GM12891 (cell line): ENCODE measurements around the gene TMCC3.
"Not testable (repeated sequence)": the region's sequence is repeated elsewhere in the genome, so short reads cannot be mapped to it uniquely, and the experiment has no call there.

Experiments
- DNase-seq: peaks from one replicate; pipeline ENCODE4 v3.0.0; 2011; ENCODE audit warnings: low spot score; ENCODE audit not compliant: insufficient read length
- FAIRE-seq: peaks from 2 replicates; lab custom pipeline; 2011; peaks lifted over from hg19 to GRCh38; lab: Jason Lieb, UNC
- PAX5 ChIP-seq: IDR thresholded peaks from 2 replicates; pipeline ENCODE4 v1.6.1; 2011; ENCODE audit warnings: low read length, moderate library complexity, mild to moderate bottlenecking; ENCODE audit not compliant: insufficient read depth, severe bottlenecking
- POLR2A ChIP-seq: IDR thresholded peaks from 2 replicates; pipeline ENCODE4 v1.6.1; 2011; ENCODE audit warnings: low read depth, low read length, control low read depth
- POLR2AphosphoS5 ChIP-seq: IDR thresholded peaks from 2 replicates; pipeline ENCODE4 v1.6.1; 2011; ENCODE audit warnings: low read depth, low read length, control low read depth
- POU2F2 ChIP-seq: IDR thresholded peaks from 2 replicates; pipeline ENCODE4 v1.6.1; 2011; ENCODE audit warnings: low read depth, mild to moderate bottlenecking, control low read depth, low read length, moderate library complexity
- SPI1 ChIP-seq: IDR thresholded peaks from 2 replicates; pipeline ENCODE4 v1.6.1; 2011; ENCODE audit warnings: low read depth, low read length, control low read depth
- TAF1 ChIP-seq: IDR thresholded peaks from 2 replicates; pipeline ENCODE4 v1.6.1; 2011; ENCODE audit warnings: low read depth, low read length, control low read depth

Gene TMCC3

GRCh38 chr12:94594443-94594825, 55.9 kb downstream of the TMCC3 start:
- DNase-seq (no peak), FAIRE-seq (no peak)
- TF ChIP-seq PAX5: no peak
- TF ChIP-seq TAF1: no peak

GRCh38 chr12:94593822-94594442, 56.4 kb downstream of the TMCC3 start:
- DNase-seq (no peak), FAIRE-seq (peak; percentile 76)
- TF ChIP-seq POLR2A (no peak), POU2F2 (no peak), SPI1 (no peak), PAX5 (no peak), POLR2AphosphoS5 (no peak), TAF1 (no peak)

GRCh38 chr12:94592723-94593122, 57.6 kb downstream of the TMCC3 start:
- not testable (repeated sequence) for FAIRE-seq, DNase-seq

- TF ChIP-seq POLR2A (no peak), POU2F2 (no peak), SPI1 (no peak), POLR2AphosphoS5 (no peak), TAF1 (no peak), PAX5 (no peak)
- FAIRE-seq: no peak
- no peak for DNase-seq
Measured at GRCh38 chr12:94592080-94592479, 58.3 kb downstream of the TMCC3 start.

GRCh38 chr12:94590428-94590827, 59.9 kb downstream of the TMCC3 start:
- FAIRE-seq: no peak
- no peak for DNase-seq
- TF ChIP-seq POU2F2 (no peak), POLR2AphosphoS5 (no peak), TAF1 (no peak), PAX5 (no peak), SPI1 (no peak), POLR2A (no peak)

- TF ChIP-seq SPI1: no peak
- FAIRE-seq: no peak
- DNase-seq: no peak
Measured at GRCh38 chr12:94589591-94590001, 60.8 kb downstream of the TMCC3 start.

GRCh38 chr12:94588346-94588745, 62.0 kb downstream of the TMCC3 start:
- DNase-seq (no peak), FAIRE-seq (peak; percentile 26)
- TF ChIP-seq POLR2A (no peak), PAX5 (no peak), TAF1 (no peak), POLR2AphosphoS5 (no peak), POU2F2 (no peak), SPI1 (no peak)

GRCh38 chr12:94587266-94588241, 62.8 kb downstream of the TMCC3 start:
- DNase-seq: no peak
- FAIRE-seq: no peak
- no peak for TF ChIP-seq POLR2A
- TF ChIP-seq POLR2AphosphoS5: no peak
- TF ChIP-seq TAF1: no peak
- TF ChIP-seq SPI1: no peak
- no peak for TF ChIP-seq POU2F2
- TF ChIP-seq PAX5: no peak

- no peak for TF ChIP-seq SPI1
- TF ChIP-seq POLR2AphosphoS5: no peak
- no peak for TF ChIP-seq TAF1
- TF ChIP-seq POLR2A: no peak
- no peak for TF ChIP-seq POU2F2
- TF ChIP-seq PAX5: no peak
- DNase-seq: no peak
- FAIRE-seq: no peak
Measured at GRCh38 chr12:94586589-94587259, 63.6 kb downstream of the TMCC3 start.

GRCh38 chr12:94585626-94586025, 64.7 kb downstream of the TMCC3 start:
- DNase-seq: no peak
- TF ChIP-seq TAF1 (no peak), POLR2AphosphoS5 (no peak), POU2F2 (no peak), POLR2A (no peak), SPI1 (no peak), PAX5 (no peak)
- FAIRE-seq: no peak
